Activated CD4-positive, CD25-positive, alpha-beta regulatory T cell (primary cell): Measurements from ENCODE around the gene SPHK1.

Experiments used
- DNase-seq, 4 experiments: peaks; one replicate each; lab custom pipeline; 2025; lab: John Stamatoyannopoulos, UW

SPHK1 gene

DNA sequence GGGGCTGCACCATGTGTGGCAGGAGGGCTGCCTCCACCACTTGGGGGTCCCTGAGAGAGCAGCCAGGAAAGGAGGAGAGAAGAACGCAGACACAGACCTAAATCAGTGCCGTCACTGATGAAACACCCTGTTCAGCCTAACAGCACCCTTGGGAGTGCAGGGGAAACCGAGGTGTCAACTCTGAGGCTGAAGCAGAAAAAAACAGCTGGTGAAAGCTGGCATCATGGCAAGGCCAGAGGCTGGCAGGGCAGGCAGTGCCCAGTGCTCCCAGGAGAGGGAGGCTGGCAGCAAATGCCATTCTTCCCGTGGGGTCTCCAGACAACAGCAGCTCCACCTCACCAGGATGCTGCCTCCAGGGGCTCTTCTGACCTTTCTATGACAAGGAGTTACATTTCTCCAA lies 23.1 kb downstream of the SPHK1 start:
- no peak for DNase-seq

DNA sequence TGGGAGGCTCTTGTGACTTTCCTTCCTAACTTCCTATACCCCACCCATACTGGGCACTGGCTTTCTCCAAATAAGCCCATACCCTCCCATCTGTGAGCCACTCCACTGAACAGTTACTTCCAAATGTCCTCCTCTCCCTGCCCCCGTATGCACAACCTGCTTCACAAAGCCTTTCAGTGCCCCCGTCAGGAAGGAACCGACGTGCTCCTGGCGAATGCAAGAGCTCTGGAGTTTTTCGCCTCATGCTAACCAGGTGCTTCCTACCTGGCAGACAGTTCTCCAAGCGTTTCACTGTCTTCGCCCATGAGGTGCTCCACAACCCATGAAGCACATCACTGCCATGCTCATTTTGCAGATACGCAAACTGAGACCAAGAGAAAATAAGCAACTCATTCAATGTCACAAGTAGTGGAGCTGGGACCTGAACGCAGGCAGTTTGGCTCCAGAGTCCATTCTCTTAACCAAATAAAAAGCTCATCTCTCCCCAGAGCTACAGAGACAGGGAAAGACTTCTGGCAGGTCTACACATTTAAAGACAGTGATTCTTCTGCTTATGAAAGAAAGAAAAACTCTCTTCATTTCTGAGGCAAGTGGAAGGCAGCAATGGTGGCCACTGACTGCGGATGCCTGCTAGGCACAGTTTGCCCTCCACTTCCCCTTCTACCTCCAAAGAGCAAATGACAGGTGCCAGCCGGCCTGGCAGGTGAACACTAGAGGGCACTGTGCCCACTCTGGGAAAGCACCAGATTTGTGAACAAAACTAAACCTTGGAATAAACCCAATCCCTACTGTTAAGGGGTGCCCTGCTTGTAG lies 23.8 kb downstream of the SPHK1 start:
- DNase-seq, result peak; percentile 39 to 50 (median 47)

DNA sequence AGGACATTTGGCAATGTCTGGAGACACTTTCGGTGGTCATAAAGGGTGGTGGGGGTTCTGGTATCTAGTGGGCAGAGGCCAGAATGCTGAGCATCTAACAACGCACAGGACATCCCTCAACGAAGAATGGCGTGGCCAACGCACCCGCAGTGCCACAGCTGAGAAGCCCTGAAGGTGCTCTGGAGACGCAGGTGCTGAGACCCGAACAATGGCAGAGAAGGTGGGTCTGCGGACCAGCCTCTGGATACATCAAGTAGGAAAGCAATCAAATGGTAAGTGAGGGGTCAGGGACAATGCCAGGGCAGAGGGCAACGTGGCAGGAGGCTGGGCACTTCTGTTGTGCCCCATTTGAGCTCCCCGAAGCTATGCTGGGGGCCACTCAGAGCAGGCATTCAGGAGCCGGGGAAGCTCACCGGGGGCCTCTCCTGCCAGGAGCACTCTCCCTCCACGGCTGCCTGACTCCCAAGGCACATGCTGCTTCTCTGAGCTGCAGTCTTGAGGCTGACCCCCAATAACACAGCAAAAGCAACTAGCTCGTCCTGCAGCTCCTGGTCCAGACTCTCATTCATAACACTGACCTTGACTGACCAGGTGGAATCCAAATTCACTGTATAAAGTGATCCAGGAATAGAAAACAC lies 26.0 kb downstream of the SPHK1 start:
- no peak for DNase-seq

DNA sequence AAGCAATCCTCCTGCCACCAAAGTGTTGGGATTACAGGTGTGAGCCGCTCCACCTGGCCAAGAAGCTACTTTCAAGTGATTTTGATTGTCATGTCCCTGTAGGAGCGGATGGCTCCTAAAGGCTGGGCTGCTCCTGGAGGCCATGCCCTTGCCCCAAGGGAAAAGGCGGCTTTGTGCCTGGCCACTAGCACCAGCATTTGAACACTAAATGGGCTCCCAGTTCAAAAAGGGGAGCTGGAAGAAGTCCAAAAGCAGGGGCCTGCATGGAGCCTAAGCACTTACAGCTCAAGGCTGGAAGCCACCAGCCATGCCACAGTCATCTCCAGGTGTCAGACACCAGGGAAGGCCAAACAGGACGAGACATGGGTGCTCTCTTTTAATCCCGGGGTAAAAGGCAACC lies 26.8 kb downstream of the SPHK1 start:
- no peak for DNase-seq

- no peak for DNase-seq
Observed at GRCh38 chr17:76414334-76415295, 30.2 kb downstream of the SPHK1 start.

- DNase-seq, result no peak
Observed at GRCh38 chr17:76415786-76416185, 31.4 kb downstream of the SPHK1 start.

- no peak for DNase-seq
Observed at GRCh38 chr17:76416457-76416856, 32.0 kb downstream of the SPHK1 start.

DNA sequence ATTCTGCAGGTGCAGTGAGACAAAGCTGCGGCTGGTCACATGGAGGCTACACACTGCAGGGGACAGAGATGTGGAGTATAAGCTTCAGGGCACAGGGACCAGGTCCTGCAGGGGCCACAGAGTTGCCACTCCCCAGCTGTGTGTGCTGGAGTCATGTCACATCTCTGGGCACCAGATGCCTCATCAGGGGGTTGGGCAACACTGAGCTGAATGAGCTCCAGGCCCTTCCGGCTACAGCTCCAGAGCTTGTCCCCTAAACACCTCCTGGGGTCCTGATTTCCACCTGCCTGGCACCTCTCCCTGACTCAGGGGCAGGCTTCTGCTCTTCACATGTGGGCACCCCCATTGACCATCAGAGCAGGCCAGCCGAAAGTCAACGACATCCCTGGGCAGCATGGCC lies 32.5 kb downstream of the SPHK1 start:
- DNase-seq, result no peak

GRCh38 chr17:76417499-76418143 lies 33.2 kb downstream of the SPHK1 start:
- DNase-seq, result no peak

DNA sequence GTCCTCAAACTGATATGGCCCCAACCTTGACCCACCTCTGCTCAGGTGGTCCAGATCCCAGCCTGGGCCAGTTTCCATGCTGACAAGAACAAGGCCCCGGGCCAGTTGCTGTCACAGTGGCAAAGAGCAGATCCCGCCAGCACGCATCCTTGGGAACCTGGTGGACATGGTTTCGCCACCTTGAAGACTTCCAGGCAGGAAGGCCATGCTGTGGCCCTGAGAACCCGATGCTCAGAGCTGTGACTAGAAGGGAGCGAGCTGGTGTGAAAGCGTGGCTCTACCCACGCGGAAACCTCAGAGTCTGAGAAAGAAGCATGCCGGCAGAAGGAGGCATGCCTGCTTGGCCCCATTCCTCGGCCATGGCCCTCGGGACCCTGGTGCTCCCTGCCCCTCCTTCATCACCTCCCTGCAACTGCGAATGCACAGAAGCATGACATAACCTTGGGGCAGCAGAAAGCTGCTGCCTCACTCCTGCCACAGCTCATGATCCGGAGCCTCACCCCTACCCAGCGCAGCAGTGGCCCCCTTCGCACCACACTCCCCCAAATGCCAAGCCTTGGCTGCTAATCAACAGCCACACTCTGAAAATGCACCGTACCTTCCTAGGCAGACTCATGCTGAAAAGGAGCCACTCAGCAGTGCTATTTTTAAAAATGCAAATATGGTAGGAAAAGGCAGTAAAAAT lies 35.3 kb downstream of the SPHK1 start:
- DNase-seq, result no peak

- DNase-seq, result no peak
Observed at GRCh38 chr17:76420356-76421043, 36.1 kb downstream of the SPHK1 start.

- no peak for DNase-seq
Observed at GRCh38 chr17:76421044-76421407, 36.6 kb downstream of the SPHK1 start.

- DNase-seq, result no peak
Observed at GRCh38 chr17:76422406-76422805, 38.0 kb downstream of the SPHK1 start.

DNA sequence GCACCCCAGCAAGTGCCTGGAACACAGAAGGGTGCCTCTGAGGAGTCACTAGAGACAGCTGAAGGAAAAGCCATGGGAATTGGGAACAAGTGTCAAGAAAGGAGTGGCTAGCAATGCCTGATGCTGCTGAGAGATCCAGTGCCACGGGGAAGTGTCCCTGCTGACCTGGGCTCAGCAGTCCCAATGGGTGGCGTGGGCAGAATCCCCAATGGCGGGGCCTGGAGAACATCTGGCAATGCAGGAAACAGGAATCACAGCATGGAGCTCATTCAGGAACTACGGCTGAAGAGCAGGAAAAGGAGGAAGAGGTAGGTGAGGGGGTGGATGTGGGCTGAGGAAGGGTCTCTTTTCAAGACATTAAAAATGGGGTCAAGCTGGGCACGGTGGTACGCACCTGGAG lies 38.5 kb downstream of the SPHK1 start:
- no peak for DNase-seq

GRCh38 chr17:76426853-76427252 lies 42.4 kb downstream of the SPHK1 start:
- no peak for DNase-seq

DNA sequence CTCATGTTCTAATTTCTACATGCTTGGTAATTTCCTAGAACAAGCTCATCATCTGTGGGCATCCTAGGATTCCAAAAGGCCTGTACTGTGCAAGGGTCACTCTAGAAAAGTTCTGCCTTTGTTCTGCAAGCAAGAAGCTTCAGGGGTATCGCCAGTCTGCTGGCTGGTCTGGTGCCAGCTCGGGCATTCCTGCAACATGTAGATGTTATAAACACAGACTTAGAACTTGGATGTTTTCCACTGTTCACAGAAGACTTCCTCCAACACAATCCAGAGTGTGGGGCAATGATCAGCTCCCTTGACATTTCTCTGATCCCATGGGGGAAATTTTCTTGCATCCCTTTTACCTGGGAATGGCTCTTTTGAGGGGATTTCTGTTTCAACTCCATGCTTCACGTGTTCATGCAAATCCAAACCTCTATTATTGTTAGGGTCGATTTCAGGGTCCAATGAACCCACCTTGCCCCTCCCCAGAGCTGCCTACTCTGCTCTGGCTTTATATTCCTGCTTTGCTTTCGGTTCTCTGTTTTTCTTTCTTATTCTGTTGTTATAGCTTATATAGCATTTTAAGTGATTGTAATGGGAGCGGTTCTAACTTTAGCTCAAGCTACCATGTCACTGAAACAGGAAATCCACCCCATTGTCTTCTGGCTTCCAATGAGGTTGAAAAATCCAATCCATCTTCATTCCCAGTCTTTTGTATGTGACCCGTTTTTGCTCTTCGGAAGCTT lies 43.3 kb downstream of the SPHK1 start:
- no peak for DNase-seq

DNA sequence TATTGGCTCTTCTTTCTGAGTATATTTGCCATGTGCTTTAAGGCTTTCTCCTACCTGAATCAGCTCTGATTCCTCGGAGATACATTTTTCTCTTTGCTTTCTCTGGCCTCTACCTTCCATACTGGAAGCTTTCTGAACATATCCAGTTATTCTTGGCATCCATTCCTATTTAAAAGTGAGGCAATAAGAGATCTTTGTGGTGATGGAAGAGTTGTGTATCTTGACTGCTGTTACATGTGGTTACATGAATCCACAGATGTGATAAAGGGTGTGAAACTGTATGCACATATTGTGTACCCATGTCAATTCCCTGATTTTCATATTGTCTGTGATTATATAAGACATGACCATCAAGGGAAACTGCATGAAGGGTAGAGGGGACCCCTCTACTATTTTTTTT lies 44.1 kb downstream of the SPHK1 start:
- no peak for DNase-seq

- DNase-seq, result no peak
Observed at GRCh38 chr17:76431509-76431908, 47.1 kb downstream of the SPHK1 start.

DNA sequence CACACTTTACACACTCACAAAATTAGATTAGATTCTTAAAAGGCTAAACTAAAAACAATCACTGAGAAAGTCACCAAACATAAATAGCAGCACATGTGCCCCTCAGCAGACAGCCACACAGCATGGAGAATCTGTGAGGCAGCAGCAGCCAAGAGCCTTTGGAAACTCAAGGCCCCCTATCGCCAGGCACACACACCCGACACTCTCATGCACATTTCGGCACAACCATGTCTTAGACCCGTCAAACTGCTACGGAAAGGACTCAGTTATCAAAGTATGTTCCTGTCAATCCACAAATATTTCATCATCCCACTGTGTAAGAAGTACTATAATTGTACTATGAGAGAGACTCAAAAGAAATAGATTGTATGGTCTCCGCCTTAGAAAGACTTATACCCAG lies 47.6 kb downstream of the SPHK1 start:
- DNase-seq, result no peak

DNA sequence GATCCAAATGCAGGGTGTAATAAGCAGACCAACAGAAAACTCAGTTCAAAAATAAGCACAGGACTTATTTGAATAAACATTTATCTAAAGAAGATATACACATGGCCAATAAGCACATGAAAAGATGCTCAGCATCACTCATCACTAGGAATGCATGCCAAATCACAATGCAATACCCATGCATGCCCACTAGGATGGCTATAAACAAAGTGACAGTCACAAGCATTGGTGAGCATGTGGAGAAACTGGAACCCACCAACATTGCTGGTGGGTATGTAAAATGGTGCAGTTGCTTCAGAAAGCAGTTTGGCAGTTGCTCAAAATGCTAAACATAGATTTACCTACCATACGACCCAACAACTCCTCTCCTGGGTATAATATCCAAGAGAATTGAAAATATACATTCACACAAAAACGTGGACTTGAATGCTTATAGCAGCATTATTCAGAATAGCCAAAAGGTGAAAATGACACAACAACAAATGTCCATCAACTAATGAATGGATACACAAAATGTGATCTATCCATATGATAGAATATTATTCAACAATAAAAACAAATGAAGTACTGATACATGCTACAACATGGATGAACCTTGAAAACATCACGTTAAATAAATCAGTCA lies 48.4 kb downstream of the SPHK1 start:
- DNase-seq, result no peak
